ENCODE data around the gene PCYT1B. TPM values are rescaled to one million over a fixed set of nuclear protein-coding genes. Genes with fewer than 3 reads are reported as not detected.

PCYT1B gene
- 0.29 and 0.37 TPM in 2 replicates for total RNA-seq

GRCh38 chrX:24647257-24648058 lies at the start of gene PCYT1B:
Gene PCYT1B (minus strand): TSS chrX:24647347. CDS start chrX:24647105, 242 bp downstream.

GRCh38 chrX:24693453-24694202 lies 46.5 kb upstream of the PCYT1B start, which contains the start of gene POLA1:
Gene POLA1 (plus strand): TSS chrX:24693918. CDS start chrX:24693962, 44 bp downstream.

Other genes starting within 250 kb of the PCYT1B start
- gene PDK3, start 182.1 kb downstream of the PCYT1B start, total RNA-seq: 7.6 and 10.3 TPM in 2 replicates
- gene POLA1, start 46.6 kb upstream of the PCYT1B start, total RNA-seq: 3.6 and 4.0 TPM in 2 replicates